Endothelial cell of umbilical vein (primary cell): ENCODE measurements around the gene ANKH. TPM values are rescaled to one million over a fixed set of nuclear protein-coding genes. Genes with fewer than 3 reads are reported as not detected.

Source experiments
- BruUV-seq: library from RNA; stranded (reverse); fragments of 400-500 nt; replicated peaks from 2 replicates; lab custom pipeline; 2021; lab: Mats Ljungman, UMichigan
- CTCF ChIA-PET: fragments of 300-600, 350-600 bp; sonication (Branson Sonifier 250); formaldehyde crosslinking; loops from one replicate; lab custom pipeline; 2021; ENCODE audit warnings: antibody characterized with exemption, inconsistent platforms; lab: Charles Lee
- POLR2A ChIA-PET: fragments of 300-600, 350-600 bp; sonication (Branson Sonifier 250); formaldehyde crosslinking; loops from one replicate; lab custom pipeline; 2021; ENCODE audit warnings: antibody characterized with exemption, inconsistent platforms; lab: Charles Lee
- DNase-seq: peaks from one replicate; pipeline ENCODE4 v3.0.0-alpha.2; 2011; ENCODE audit warnings: low read depth, low spot score
- FAIRE-seq: peaks from 2 replicates; lab custom pipeline; 2011; peaks lifted over from hg19 to GRCh38; lab: Jason Lieb, UNC
- H2AFZ ChIP-seq: 2 replicates; pipeline ENCODE4 v1.6.0; 2012; ENCODE audit warnings: low read depth, low read length, control low read depth, inconsistent platforms
- H3K27ac ChIP-seq: 2 replicates; pipeline ENCODE4 v1.5.1; 2011; ENCODE audit warnings: low read depth, mild to moderate bottlenecking, control low read depth, low read length, moderate library complexity; ENCODE audit not compliant: insufficient read depth
- H3K27me3 ChIP-seq, 2 experiments: 2 replicates each; pipeline versions ENCODE4 v1.6.0 to v1.6.1; 2011; ENCODE audit warnings: low read length in 2 of 2, mixed read lengths in 1 of 2; ENCODE audit not compliant: control insufficient read depth in 2 of 2, insufficient read depth in 2 of 2
- H3K36me3 ChIP-seq, 2 experiments: 2 replicates in 1 of 2; 3 replicates in 1 of 2; pipeline ENCODE4 v1.5.1; 2011; ENCODE audit warnings: low read length in 2 of 2, mild to moderate bottlenecking in 1 of 2, moderate library complexity in 1 of 2; ENCODE audit not compliant: control insufficient read depth in 2 of 2, insufficient read depth in 2 of 2; ENCODE audit errors: extremely low read depth in 1 of 2
- H3K4me1 ChIP-seq: 3 replicates; pipeline ENCODE4 v1.5.1; 2011; ENCODE audit warnings: mild to moderate bottlenecking, low read length; ENCODE audit not compliant: control insufficient read depth, insufficient read depth; ENCODE audit errors: extremely low read depth
- H3K4me2 ChIP-seq: 2 replicates; pipeline ENCODE4 v1.6.1; 2011; ENCODE audit warnings: low read length, control low read depth, mixed read lengths; ENCODE audit not compliant: insufficient read depth
- H3K4me3 ChIP-seq, 3 experiments: fragments of 200-600 bp in 1 of 3; sonication (generic), shearing (Covaris generic) in 1 of 3; replicated peaks in 1 of 3; 2 replicates each; pipeline ENCODE4 v1.5.1; 2011 to 2016; ENCODE audit warnings: control low read depth in 3 of 3, low read length in 3 of 3, mild to moderate bottlenecking in 2 of 3, inconsistent platforms in 1 of 3, low read depth in 1 of 3, moderate library complexity in 1 of 3; ENCODE audit not compliant: insufficient read depth in 1 of 3
- H3K79me2 ChIP-seq: 2 replicates; pipeline ENCODE4 v1.6.0; 2012; ENCODE audit warnings: low read length, inconsistent platforms; ENCODE audit not compliant: control insufficient read depth, insufficient read depth
- H3K9ac ChIP-seq: replicated peaks from 2 replicates; pipeline ENCODE3; 2011; ENCODE audit warnings: low read length, control low read depth; ENCODE audit not compliant: insufficient read depth; ENCODE audit errors: extremely low read depth
- H3K9me1 ChIP-seq: replicated peaks from 3 replicates; pipeline ENCODE4 v1.6.0; 2011; ENCODE audit warnings: mild to moderate bottlenecking, low read length; ENCODE audit not compliant: control insufficient read depth, insufficient read depth; ENCODE audit errors: extremely low read depth
- H3K9me3 ChIP-seq: replicated peaks from 2 replicates; pipeline ENCODE4 v1.5.1; 2012; ENCODE audit warnings: low read length, inconsistent platforms; ENCODE audit not compliant: control insufficient read depth, insufficient read depth
- H4K20me1 ChIP-seq: replicated peaks from 2 replicates; pipeline ENCODE3; 2011; ENCODE audit warnings: mild to moderate bottlenecking, low read length; ENCODE audit not compliant: control insufficient read depth, insufficient read depth; ENCODE audit errors: extremely low read depth
- CTCF ChIP-seq, 2 donors: IDR thresholded peaks; 1 replicate in 1 of 2; 2 replicates in 1 of 2; pipeline ENCODE4 v1.5.1; 2011; ENCODE audit warnings: low read length in 2 of 2, mild to moderate bottlenecking in 2 of 2, moderate library complexity in 2 of 2, control low read depth in 1 of 2, inconsistent platforms in 1 of 2, low read depth in 1 of 2; ENCODE audit not compliant: insufficient read depth in 1 of 2; ENCODE audit errors: extremely low read depth in 1 of 2
- EZH2 ChIP-seq: IDR thresholded peaks from 2 replicates; pipeline ENCODE4 v1.6.1; 2012; ENCODE audit warnings: borderline replicate concordance, low read depth, mild to moderate bottlenecking, moderate library complexity, low read length, inconsistent platforms; ENCODE audit not compliant: severe bottlenecking
- FOS ChIP-seq: IDR thresholded peaks from 2 replicates; pipeline ENCODE4 v1.6.1; 2011; ENCODE audit warnings: mild to moderate bottlenecking, low read length, moderate library complexity, borderline replicate concordance; ENCODE audit not compliant: insufficient read depth
- GATA2 ChIP-seq: IDR thresholded peaks from 2 replicates; pipeline ENCODE4 v1.7.0; 2011; ENCODE audit warnings: low read depth, mild to moderate bottlenecking, moderate library complexity, mixed read lengths, low read length; ENCODE audit not compliant: insufficient read length, insufficient read depth
- JUN ChIP-seq: IDR thresholded peaks from 2 replicates; pipeline ENCODE4 v1.6.1; 2011; ENCODE audit warnings: borderline replicate concordance, low read depth; ENCODE audit not compliant: insufficient read length, insufficient read depth
- MYC ChIP-seq: IDR thresholded peaks from one replicate; pipeline ENCODE4 v1.6.1; 2011; ENCODE audit warnings: mild to moderate bottlenecking, low read depth, low read length
- POLR2A ChIP-seq: IDR thresholded peaks from 2 replicates; pipeline ENCODE4 v1.6.1; 2012; ENCODE audit warnings: low read depth, mild to moderate bottlenecking, control low read depth, low read length
- POLR2AphosphoS5 ChIP-seq: IDR thresholded peaks from 2 replicates; pipeline ENCODE4 v1.6.1; 2012; ENCODE audit warnings: low read depth, mild to moderate bottlenecking, control low read depth, low read length, moderate library complexity; ENCODE audit not compliant: insufficient read depth
- dilution Hi-C: fragments of 300-500 bp; cut with MboI; formaldehyde crosslinking; loops from one replicate; pipeline ENCODE4 v1.15.0; 2019; ENCODE audit warnings: low sequenced_read_pairs; ENCODE audit not compliant: extremely low pct_ligation_motif_present
- intact Hi-C: fragments of 100-400 bp; cut with micrococcal nuclease; formaldehyde crosslinking; loops from one replicate; pipeline ENCODE4 v1.10.0; 2022
- polyA plus RNA-seq, 4 experiments: library from polyadenylated mRNA; depleted of rRNA in 3 of 4; stranded (reverse) in 3 of 4; unstranded in 1 of 4; fragments of >200 nt; gene quantifications; 2 replicates each; pipeline versions ENCODE4 v1.2.1 to v1.2.3, GENCODE V29; 2011 to 2012; ENCODE audit warnings: missing spikeins in 1 of 4
- total RNA-seq: library from RNA; stranded (reverse); gene quantifications from 2 replicates; pipeline ENCODE4 v1.2.3, GENCODE V29; 2021
- TF ChIP-seq, protein P1 (sequence below): IDR thresholded peaks from 2 replicates; pipeline ENCODE4 v1.6.1; 2011; ENCODE audit not compliant: insufficient read depth, insufficient read length

Gene ANKH
- total and polyA plus RNA-seq, 2 donors (not counting 3 experiments of a cell fraction or from before 2014, with no cell fraction given), result 12.7 to 31.4 TPM

DNA sequence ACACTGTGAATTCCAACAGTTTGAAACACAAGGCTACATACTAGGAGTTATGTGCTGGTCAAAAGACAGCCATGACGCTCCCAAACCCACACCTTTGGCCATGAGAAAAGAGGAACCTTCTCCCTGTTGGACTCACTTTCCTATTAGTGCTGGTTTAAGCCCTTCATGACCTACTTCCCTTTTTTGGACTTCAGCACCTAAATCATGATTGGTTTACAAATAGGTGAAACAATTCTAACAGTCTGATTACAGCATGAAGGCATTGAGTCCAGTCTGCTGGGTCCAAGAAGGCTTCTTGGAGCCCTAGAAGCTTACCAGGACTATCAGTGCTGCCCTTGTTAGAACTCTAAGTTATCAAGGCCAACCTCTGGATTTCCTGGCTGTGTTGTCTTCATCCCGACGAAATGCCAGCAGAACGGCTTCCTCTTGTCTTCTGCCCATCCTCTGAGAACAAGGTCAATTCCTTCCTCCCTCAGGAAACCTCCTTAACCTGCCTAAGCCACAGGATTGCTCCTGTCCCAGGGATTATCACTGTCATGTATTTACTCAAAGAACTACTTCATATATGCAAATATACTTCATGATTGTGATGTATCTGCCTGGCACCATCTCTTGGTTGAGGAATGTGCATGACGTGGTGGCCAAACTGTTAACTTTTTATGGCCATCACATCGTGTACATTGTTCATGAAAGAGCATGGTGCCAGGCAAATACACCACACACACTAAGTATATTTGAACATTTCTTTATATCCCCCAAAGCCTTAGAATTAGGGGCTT is 83.6 kb downstream of the ANKH start:
- TF ChIP-seq MYC (no peak), JUN (no peak), FOS (no peak), POLR2AphosphoS5 (no peak), POLR2A (no peak), CTCF (IDR thresholded peaks at IDR 0.05; ENCODE audit: extremely low read depth in 1 of 2, insufficient read depth in 1 of 2, low read depth in 1 of 2, low read length in 2 of 2) (no peak), GATA2 (no peak), EZH2 (no peak)
- TF ChIP-seq, protein P1, sequence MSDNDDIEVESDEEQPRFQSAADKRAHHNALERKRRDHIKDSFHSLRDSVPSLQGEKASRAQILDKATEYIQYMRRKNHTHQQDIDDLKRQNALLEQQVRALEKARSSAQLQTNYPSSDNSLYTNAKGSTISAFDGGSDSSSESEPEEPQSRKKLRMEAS, result no peak
- FAIRE-seq (peak; percentile 4), DNase-seq (no peak)
- Histone ChIP-seq H3K9me1 (no peaks in the 10 kb centered on the region), H3K9ac (no peak overlapping the region), H3K9me3 (no peaks in the 10 kb centered on the region), H3K27ac (no peak overlapping the region), H3K36me3 (no peaks in the 10 kb centered on the region), H4K20me1 (no peaks in the 10 kb centered on the region), H2AFZ (no peak overlapping the region), H3K4me1 (peaks cover 3% of the 10 kb centered on the region), H3K79me2 (no peaks in the 10 kb centered on the region), H3K4me3 (no peak overlapping the region), H3K4me2 (no peak overlapping the region), H3K27me3 (no peaks in the 10 kb centered on the region)
- intact Hi-C loops (no loop called here), dilution Hi-C loops (no loop called here)
- ChIA-PET CTCF (no interaction called here), POLR2A (no interaction called here)
- no TSS peak for BruUV-seq
